OCI-M1 (cell line): ENCODE measurements around the gene ADIPOQ.
A peak's percentile ranks its signal among the peaks of the same experiment; 100 is the strongest.
"Not testable (repeated sequence)": the region's sequence is repeated elsewhere in the genome, so short reads cannot be mapped to it uniquely, and the experiment has no call there.

Experiments used
- DNase-seq: peaks from one replicate; lab custom pipeline; 2025; lab: John Stamatoyannopoulos, UW

The ADIPOQ gene

GRCh38 chr3:186842426-186843038, at the start of gene ADIPOQ:
TSS of gene ADIPOQ (plus strand) at chr3:186842710. CDS start at chr3:186853059, 10,349 bp downstream.
- no peak for DNase-seq

GRCh38 chr3:186798239-186798874, 44.2 kb upstream of the ADIPOQ start:
- no peak for DNase-seq

GRCh38 chr3:186800285-186800684, 42.2 kb upstream of the ADIPOQ start:
- no peak for DNase-seq

- no peak for DNase-seq
These were observed 39.8 kb upstream of the ADIPOQ start for GRCh38 chr3:186802701-186803100.

- DNase-seq: not testable (repeated sequence)
These were observed 39.1 kb upstream of the ADIPOQ start for GRCh38 chr3:186803447-186803846.

- DNase-seq: peak; percentile 86
These were observed 36.1 kb upstream of the ADIPOQ start, which contains the start of gene RFC4 for GRCh38 chr3:186806089-186807055. TSS of gene RFC4 (minus strand) at chr3:186806482. CDS start at chr3:186804713, 1,769 bp downstream.

- DNase-seq: peak; percentile 37
These were observed 35.3 kb upstream of the ADIPOQ start for GRCh38 chr3:186807231-186807630.

- no peak for DNase-seq
These were observed 32.0 kb upstream of the ADIPOQ start for GRCh38 chr3:186810336-186810996.

- DNase-seq: not testable (repeated sequence)
These were observed 31.2 kb upstream of the ADIPOQ start for GRCh38 chr3:186811313-186811712.

GRCh38 chr3:186814100-186814499, 28.4 kb upstream of the ADIPOQ start:
- no peak for DNase-seq

- DNase-seq: peak; percentile 49
These were observed 27.1 kb upstream of the ADIPOQ start for GRCh38 chr3:186815435-186815834.

- DNase-seq: no peak
These were observed 24.0 kb upstream of the ADIPOQ start for GRCh38 chr3:186818516-186818915.

GRCh38 chr3:186818956-186819355, 23.6 kb upstream of the ADIPOQ start:
- DNase-seq: no peak

GRCh38 chr3:186821429-186822387, 20.8 kb upstream of the ADIPOQ start:
- peak; percentile 66 for DNase-seq

- not testable (repeated sequence) for DNase-seq
These were observed 20.1 kb upstream of the ADIPOQ start for GRCh38 chr3:186822388-186822759.

- DNase-seq: peak; percentile 6
These were observed 19.1 kb upstream of the ADIPOQ start for GRCh38 chr3:186823386-186823785.

GRCh38 chr3:186824430-186825139, 17.9 kb upstream of the ADIPOQ start:
- DNase-seq: no peak

- no peak for DNase-seq
These were observed 17.2 kb upstream of the ADIPOQ start for GRCh38 chr3:186825294-186825821.

GRCh38 chr3:186825872-186826409, 16.6 kb upstream of the ADIPOQ start:
- DNase-seq: no peak
